Measurements from ENCODE around the gene SSR1. TPM values are rescaled to one million over a fixed set of nuclear protein-coding genes. Genes with fewer than 3 reads are reported as not detected.

SSR1 gene
- total RNA-seq, 2 experiments from 2014 or later: 31.6 to 138 TPM

GRCh38 chr6:7258231-7258763 is 54.7 kb downstream of the SSR1 start:
- BruUV-seq (replicated peaks): no TSS peak
- intact Hi-C loops (cut with micrococcal nuclease; ENCODE audit: unreplicated experiment): no loop called here
- CTCF ChIA-PET (ENCODE audit: unreplicated experiment): no interaction called here

GRCh38 chr6:7257521-7258230 is 55.3 kb downstream of the SSR1 start:
- no peaks in the 10 kb centered on the region for H3K9me2 ChIP-seq (ENCODE audit: insufficient read depth, low read length)
- no peaks in the 10 kb centered on the region for H3K79me2 ChIP-seq (ENCODE audit: insufficient read depth, low read depth, low read length)
- DNase-seq (ENCODE audit: low spot score): no peak
- no peak overlapping the region for H3K4me2 ChIP-seq (ENCODE audit: low read length)
- BruUV-seq (replicated peaks): no TSS peak
- POLR2A ChIA-PET: no interaction called here
- H3K4me1 ChIP-seq (ENCODE audit: insufficient read depth, low read length, poor library complexity, severe bottlenecking): no peaks in the 10 kb centered on the region
- H3K9me3 ChIP-seq (ENCODE audit: low read length): no peaks in the 10 kb centered on the region
- intact Hi-C loops (cut with micrococcal nuclease; ENCODE audit: unreplicated experiment): no loop called here
- H3K27ac ChIP-seq (ENCODE audit: low read depth, low read length, poor library complexity, severe bottlenecking): no peak overlapping the region
- CTCF ChIA-PET (ENCODE audit: unreplicated experiment): no interaction called here
- no peaks in the 10 kb centered on the region for H3K36me3 ChIP-seq (ENCODE audit: insufficient read depth, low read length)
- no peaks in the 10 kb centered on the region for H4K20me1 ChIP-seq (ENCODE audit: insufficient read depth, low read length)
- TF ChIP-seq EZH2phosphoT487 (IDR thresholded peaks at IDR 0.05; ENCODE audit: borderline replicate concordance, low read depth, low read length): no peak
- no peak for TF ChIP-seq CTCF (conservative IDR thresholded peaks at IDR 0.05; ENCODE audit: low read length)
- no peak overlapping the region for H2AFZ ChIP-seq (ENCODE audit: low read length)
- no peak overlapping the region for H3K4me3 ChIP-seq (ENCODE audit: low read depth, low read length, poor library complexity, severe bottlenecking)

More at GRCh38 chr6:7258231-7258763, 54.7 kb downstream of the SSR1 start:
- no peak for DNase-seq (ENCODE audit: low spot score)
- POLR2A ChIA-PET: interaction anchor here (0.6 kb wide), 1 partner anchor 979 kb away, joined by 3 read pairs; no protein-coding TSS in a partner anchor
- no peaks in the 10 kb centered on the region for H3K9me3 ChIP-seq (ENCODE audit: low read length)
- no peaks in the 10 kb centered on the region for H3K9me2 ChIP-seq (ENCODE audit: insufficient read depth, low read length)
- no peaks in the 10 kb centered on the region for H4K20me1 ChIP-seq (ENCODE audit: insufficient read depth, low read length)
- no peaks in the 10 kb centered on the region for H3K79me2 ChIP-seq (ENCODE audit: insufficient read depth, low read depth, low read length)
- no peaks in the 10 kb centered on the region for H3K36me3 ChIP-seq (ENCODE audit: insufficient read depth, low read length)
- no peak overlapping the region for H2AFZ ChIP-seq (ENCODE audit: low read length)
- H3K27ac ChIP-seq (ENCODE audit: low read depth, low read length, poor library complexity, severe bottlenecking): no peak overlapping the region
- H3K4me2 ChIP-seq (ENCODE audit: low read length): no peak overlapping the region
- H3K4me3 ChIP-seq (ENCODE audit: low read depth, low read length, poor library complexity, severe bottlenecking): no peak overlapping the region
- no peaks in the 10 kb centered on the region for H3K4me1 ChIP-seq (ENCODE audit: insufficient read depth, low read length, poor library complexity, severe bottlenecking)
- TF ChIP-seq EZH2phosphoT487 (IDR thresholded peaks at IDR 0.05; ENCODE audit: borderline replicate concordance, low read depth, low read length) (no peak), CTCF (conservative IDR thresholded peaks at IDR 0.05; ENCODE audit: low read length) (no peak)

- no peaks in the 10 kb centered on the region for H3K79me2 ChIP-seq (ENCODE audit: insufficient read depth, low read depth, low read length)
- CTCF ChIA-PET (ENCODE audit: unreplicated experiment): no interaction called here
- H3K9me2 ChIP-seq (ENCODE audit: insufficient read depth, low read length): no peaks in the 10 kb centered on the region
- H3K27ac ChIP-seq (ENCODE audit: low read depth, low read length, poor library complexity, severe bottlenecking): no peak overlapping the region
- intact Hi-C loops (cut with micrococcal nuclease; ENCODE audit: unreplicated experiment): no loop called here
- H3K4me3 ChIP-seq (ENCODE audit: low read depth, low read length, poor library complexity, severe bottlenecking): no peak overlapping the region
- H2AFZ ChIP-seq (ENCODE audit: low read length): no peak overlapping the region
- no peaks in the 10 kb centered on the region for H4K20me1 ChIP-seq (ENCODE audit: insufficient read depth, low read length)
- no peaks in the 10 kb centered on the region for H3K9me3 ChIP-seq (ENCODE audit: low read length)
- no peaks in the 10 kb centered on the region for H3K36me3 ChIP-seq (ENCODE audit: insufficient read depth, low read length)
- POLR2A ChIA-PET: no interaction called here
- H3K4me2 ChIP-seq (ENCODE audit: low read length): no peak overlapping the region
- TF ChIP-seq EZH2phosphoT487 (IDR thresholded peaks at IDR 0.05; ENCODE audit: borderline replicate concordance, low read depth, low read length) (no peak), CTCF (conservative IDR thresholded peaks at IDR 0.05; ENCODE audit: low read length) (no peak)
- no peaks in the 10 kb centered on the region for H3K4me1 ChIP-seq (ENCODE audit: insufficient read depth, low read length, poor library complexity, severe bottlenecking)
- no TSS peak for BruUV-seq (replicated peaks)
- no peak for DNase-seq (ENCODE audit: low spot score)
Observed at GRCh38 chr6:7256785-7257184, 56.2 kb downstream of the SSR1 start.

All from OCI-LY7 (cell line).